Adipocyte (in vitro differentiated cells): ENCODE measurements around the gene USP30.
"Not testable (repeated sequence)": the region's sequence is repeated elsewhere in the genome, so short reads cannot be mapped to it uniquely, and the experiment has no call there.

Experiments
- DNase-seq: peaks from one replicate; pipeline ENCODE4 v3.0.0-alpha.2; 2015; ENCODE audit warnings: low read depth
- H3K27me3 ChIP-seq: replicated peaks from 2 replicates; pipeline ENCODE4 v1.7.0; 2013; ENCODE audit warnings: mild to moderate bottlenecking, low read length, moderate library complexity; ENCODE audit not compliant: control insufficient read depth, insufficient read depth
- H3K36me3 ChIP-seq: 2 replicates; pipeline ENCODE4 v1.7.0; 2013; ENCODE audit warnings: low read length, mild to moderate bottlenecking, moderate library complexity; ENCODE audit not compliant: control insufficient read depth, insufficient read depth, severe bottlenecking
- H3K4me1 ChIP-seq: 2 replicates; pipeline ENCODE4 v1.7.0; 2013; ENCODE audit warnings: mild to moderate bottlenecking, low read length, moderate library complexity; ENCODE audit not compliant: control insufficient read depth, insufficient read depth
- H3K4me3 ChIP-seq: 2 replicates; pipeline ENCODE4 v1.7.0; 2013; ENCODE audit warnings: mild to moderate bottlenecking, low read length, moderate library complexity
- H3K9ac ChIP-seq: 2 replicates; pipeline ENCODE4 v1.7.0; 2013; ENCODE audit warnings: mild to moderate bottlenecking, low read length, moderate library complexity
- H3K9me3 ChIP-seq: 2 replicates; pipeline ENCODE4 v1.7.0; 2013; ENCODE audit warnings: mild to moderate bottlenecking, low read length, moderate library complexity; ENCODE audit not compliant: control insufficient read depth

USP30 gene

DNA sequence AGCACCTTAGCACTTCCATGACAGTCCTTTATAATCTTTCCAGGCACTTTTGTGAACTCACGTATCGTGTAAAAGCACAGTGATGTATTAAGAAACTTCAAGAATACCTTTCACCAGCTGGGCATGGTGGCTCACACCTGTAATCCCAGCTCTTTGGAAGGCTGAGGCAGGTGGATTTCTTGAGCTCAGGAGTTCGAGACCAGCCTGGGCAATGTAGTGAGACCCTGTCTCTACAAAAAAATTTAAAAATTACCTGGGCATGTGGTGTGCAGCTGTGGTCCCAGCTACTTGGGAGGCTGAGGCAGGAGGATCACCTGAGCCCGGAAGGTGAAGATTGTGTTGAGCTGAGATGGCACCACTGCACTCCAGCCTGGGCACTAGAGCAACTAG is 1.7 kb downstream of the USP30 start:
- H3K27me3 ChIP-seq, H3K36me3 ChIP-seq, DNase-seq, H3K9me3 ChIP-seq: not testable (repeated sequence)
- H3K9ac ChIP-seq = peak overlapping the region; percentile 96
- H3K4me3 ChIP-seq = peak overlapping the region; percentile 95
- H3K4me1 ChIP-seq = peaks cover 20% of the 10 kb centered on the region

DNA sequence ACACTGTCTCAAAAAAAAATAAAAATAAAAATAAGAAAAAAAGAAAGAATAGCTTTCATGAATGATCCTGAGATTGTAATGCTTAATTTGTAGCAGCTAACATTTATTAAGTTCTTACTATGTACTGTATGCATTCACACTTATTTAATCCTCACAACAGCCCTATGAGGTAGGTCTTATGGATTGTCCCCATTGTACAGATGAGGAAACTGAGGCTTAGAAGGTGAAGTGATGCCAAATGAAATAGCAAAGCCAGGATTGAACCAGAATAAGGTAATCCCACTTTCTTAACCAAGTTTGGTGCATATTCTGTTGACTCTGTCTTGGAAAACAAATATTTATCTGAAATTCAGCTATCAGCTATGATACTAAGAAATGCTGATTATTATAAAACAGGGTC is 2.1 kb downstream of the USP30 start:
- Histone ChIP-seq H3K4me3 (no peak overlapping the region), H3K4me1 (peaks cover 16% of the 10 kb centered on the region), H3K9me3 (no peaks in the 10 kb centered on the region), H3K36me3 (peaks cover 10% of the 10 kb centered on the region), H3K27me3 (no peaks in the 10 kb centered on the region), H3K9ac (no peak overlapping the region)
- DNase-seq = no peak

DNA sequence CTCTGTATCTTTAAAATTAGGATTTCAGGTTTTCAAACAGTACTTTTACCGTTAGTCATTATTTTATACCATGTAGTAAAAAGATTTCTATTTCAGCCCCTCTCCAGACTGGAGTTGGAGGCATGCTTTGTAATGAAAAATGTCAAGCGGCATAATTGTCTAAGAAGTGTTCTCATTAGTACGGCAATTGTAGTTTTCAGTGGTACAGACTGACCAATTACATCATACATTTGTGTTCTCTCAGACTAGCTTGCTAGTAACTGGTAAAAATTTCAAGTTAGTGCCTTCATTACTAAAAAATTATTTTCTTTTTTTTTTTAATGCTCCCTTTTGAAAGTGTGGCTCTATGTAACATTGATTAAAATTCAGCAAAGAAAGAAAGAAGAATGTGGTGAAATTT is 4.5 kb downstream of the USP30 start:
- no peak for DNase-seq
- Histone ChIP-seq H3K4me3 (no peak overlapping the region), H3K36me3 (peaks cover 17% of the 10 kb centered on the region), H3K4me1 (peaks cover 14% of the 10 kb centered on the region), H3K9me3 (no peaks in the 10 kb centered on the region), H3K27me3 (no peaks in the 10 kb centered on the region), H3K9ac (no peak overlapping the region)

DNA sequence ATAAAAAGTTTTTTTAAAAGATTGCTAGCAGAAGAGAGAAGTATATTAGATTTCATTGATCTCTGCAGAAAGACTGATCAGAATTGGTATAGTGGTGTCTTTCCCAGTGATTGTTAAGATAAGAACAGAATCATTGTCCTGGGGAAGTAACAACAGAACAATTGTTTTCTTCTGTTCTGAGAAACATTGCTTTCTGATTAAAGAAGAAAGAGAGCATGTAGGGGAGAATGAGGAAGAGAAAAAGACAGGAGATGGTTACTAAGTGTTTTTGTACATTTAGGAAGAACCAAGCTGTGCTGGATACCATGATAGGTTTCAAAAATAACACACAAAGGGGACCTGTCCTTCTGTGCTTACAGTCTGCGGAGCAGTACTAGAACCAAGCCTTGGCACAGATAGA is 5.0 kb downstream of the USP30 start:
- no peak for DNase-seq
- Histone ChIP-seq H3K9ac (no peak overlapping the region), H3K36me3 (peaks cover 17% of the 10 kb centered on the region), H3K27me3 (no peaks in the 10 kb centered on the region), H3K9me3 (no peaks in the 10 kb centered on the region), H3K4me3 (no peak overlapping the region), H3K4me1 (peaks cover 11% of the 10 kb centered on the region)

DNA sequence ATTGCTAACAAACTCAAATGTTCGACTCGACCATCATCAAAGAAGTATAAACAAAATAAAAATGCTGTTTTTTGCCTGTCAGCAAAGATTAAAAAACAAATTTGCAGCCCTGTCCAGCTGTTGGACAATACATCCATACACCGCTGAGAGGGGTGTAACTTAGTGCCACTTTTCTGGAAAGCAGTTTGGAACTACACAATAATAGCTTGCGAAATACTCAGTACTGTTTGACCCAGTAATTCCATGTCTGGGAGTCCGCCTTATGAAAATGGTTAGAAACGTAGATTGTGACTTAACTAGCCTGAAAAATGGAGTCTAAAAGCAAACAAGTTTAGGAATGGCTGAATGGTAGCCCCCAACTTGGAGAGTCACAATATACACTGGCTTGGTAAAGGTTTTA is 6.4 kb downstream of the USP30 start:
- no peaks in the 10 kb centered on the region for H3K9me3 ChIP-seq
- no peak for DNase-seq
- H3K4me1 ChIP-seq = peaks cover 4% of the 10 kb centered on the region
- peaks cover 23% of the 10 kb centered on the region for H3K36me3 ChIP-seq
- no peak overlapping the region for H3K4me3 ChIP-seq
- no peaks in the 10 kb centered on the region for H3K27me3 ChIP-seq
- H3K9ac ChIP-seq = peak overlapping the region; percentile 0

DNA sequence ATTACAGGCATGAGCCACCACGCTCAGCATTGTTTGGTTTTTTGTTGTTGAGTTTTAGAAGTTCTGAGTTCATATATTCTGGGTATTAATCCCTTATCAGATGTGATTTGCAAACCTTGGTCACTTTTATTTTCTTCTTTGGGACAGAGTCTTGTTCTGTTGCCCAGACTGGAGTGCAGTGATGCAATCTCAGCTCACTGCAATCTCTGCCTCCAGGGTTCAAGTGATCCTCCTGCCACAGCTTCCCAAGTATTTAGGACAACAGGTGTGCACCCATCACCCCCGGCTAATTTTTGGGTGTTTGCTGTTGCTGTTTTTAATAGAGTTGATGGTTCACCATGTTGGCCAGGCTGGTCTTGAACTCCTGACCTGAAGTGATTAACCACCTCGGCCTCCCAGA is 11.8 kb downstream of the USP30 start:
- H3K4me3 ChIP-seq = no peak overlapping the region
- H3K4me1 ChIP-seq = peaks cover 10% of the 10 kb centered on the region
- H3K36me3 ChIP-seq = peaks cover 31% of the 10 kb centered on the region
- H3K27me3 ChIP-seq = no peaks in the 10 kb centered on the region
- DNase-seq = no peak
- no peaks in the 10 kb centered on the region for H3K9me3 ChIP-seq
- no peak overlapping the region for H3K9ac ChIP-seq

DNA sequence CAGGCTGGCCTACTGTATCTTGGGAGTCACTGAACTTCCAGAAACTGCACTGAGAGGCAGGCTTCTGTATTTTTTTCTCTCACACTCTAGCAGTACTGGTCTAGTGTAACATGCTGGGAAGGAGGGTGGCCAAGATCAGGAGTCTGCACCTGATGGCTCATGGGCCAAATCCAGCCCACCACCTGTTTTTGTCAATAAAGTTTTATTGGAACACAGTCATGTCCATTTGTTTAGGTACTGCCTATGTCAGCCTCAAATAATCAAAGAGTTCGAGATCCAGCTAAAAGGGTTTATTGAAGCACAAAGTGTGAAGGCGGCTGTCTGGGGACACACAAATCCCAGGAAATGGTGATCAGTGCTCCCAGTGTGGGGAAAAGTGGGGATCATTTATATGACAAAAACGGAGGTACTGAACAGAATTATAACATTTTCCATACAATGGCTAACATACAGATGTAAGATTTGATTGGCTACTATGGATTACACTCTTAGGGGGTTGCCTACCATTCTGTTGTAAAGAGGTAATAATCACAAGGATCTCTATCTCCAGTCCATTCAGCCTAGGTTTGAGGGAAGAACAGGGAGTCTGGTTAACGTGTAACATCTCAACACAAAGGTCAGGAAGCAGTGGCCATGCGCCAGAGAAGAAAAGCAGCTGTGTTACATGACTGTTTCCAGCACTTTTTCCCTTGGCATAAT is 12.9 kb downstream of the USP30 start:
- H3K36me3 ChIP-seq = peaks cover 34% of the 10 kb centered on the region
- peaks cover 10% of the 10 kb centered on the region for H3K4me1 ChIP-seq
- no peak overlapping the region for H3K9ac ChIP-seq
- no peak overlapping the region for H3K4me3 ChIP-seq
- no peaks in the 10 kb centered on the region for H3K27me3 ChIP-seq
- no peaks in the 10 kb centered on the region for H3K9me3 ChIP-seq
- no peak for DNase-seq

DNA sequence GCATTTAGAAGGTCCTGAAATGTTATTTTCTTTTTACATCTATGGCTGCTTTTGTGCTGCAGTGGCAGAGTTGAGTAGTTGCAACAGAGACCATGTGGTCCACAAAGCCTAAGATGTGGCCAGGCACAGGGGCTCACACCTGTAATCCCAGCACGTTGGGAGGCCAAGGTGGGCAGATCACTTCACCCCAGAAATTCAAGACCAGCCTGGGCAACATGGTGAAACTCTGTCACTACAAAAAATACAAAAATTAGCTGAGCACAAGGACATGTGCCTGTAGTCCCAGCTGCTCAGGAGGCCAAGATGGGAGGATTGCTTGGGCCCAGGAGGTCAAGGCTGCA is 13.4 kb downstream of the USP30 start:
- Histone ChIP-seq H3K9ac (no peak overlapping the region), H3K9me3 (no peaks in the 10 kb centered on the region), H3K4me1 (peaks cover 10% of the 10 kb centered on the region), H3K4me3 (no peak overlapping the region), H3K27me3 (no peaks in the 10 kb centered on the region), H3K36me3 (peaks cover 39% of the 10 kb centered on the region)
- no peak for DNase-seq

DNA sequence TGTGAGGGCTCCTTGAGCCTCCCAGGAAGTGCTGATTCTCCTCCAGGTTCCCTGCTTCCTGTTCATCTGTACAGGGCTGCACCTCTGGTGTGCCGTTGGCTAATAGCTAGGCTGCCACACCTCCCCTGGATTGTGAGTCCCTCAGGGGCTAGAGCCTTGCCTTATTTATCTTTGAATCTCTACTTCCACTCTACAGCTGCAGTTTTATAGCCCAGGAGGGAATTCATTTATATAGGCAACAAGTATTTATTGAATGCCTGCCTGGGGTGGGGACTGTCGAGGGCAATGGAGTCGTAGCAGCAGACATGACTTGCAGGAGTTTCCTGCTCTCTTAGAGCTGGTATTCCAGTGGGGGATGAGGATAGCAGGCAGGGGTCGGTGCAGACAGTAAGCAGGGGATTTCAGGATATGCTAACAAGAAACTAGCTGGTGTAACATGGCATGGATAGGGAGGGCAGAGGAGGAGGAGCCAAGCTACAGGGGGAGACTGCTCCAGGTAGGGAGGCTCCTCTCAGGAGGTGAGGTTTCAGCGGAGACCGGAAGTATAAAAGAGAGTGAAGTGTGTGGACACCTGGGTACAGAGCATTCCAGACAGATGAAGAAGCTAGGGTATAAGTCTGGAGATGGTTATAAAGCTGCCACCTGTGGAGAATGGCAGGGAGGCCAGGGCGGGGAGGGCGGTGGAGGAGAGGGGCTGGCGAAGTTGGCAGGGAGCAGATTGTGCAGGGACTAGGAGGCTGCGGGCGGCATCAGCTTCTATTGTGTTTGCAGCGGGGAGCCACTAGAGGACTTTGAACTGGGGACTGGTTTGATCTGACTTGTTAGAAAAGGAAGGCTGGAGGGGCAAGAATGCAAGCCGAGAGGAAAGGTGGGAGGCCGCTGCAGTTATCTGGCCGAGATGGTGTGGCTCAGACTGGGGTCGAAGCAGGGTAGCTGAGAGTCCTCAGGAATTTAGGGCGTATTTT is 17.2 kb downstream of the USP30 start:
- Histone ChIP-seq H3K27me3 (no peaks in the 10 kb centered on the region), H3K4me3 (no peak overlapping the region), H3K9me3 (no peaks in the 10 kb centered on the region), H3K36me3 (peaks cover 71% of the 10 kb centered on the region), H3K4me1 (peaks cover 5% of the 10 kb centered on the region), H3K9ac (no peak overlapping the region)
- no peak for DNase-seq

DNA sequence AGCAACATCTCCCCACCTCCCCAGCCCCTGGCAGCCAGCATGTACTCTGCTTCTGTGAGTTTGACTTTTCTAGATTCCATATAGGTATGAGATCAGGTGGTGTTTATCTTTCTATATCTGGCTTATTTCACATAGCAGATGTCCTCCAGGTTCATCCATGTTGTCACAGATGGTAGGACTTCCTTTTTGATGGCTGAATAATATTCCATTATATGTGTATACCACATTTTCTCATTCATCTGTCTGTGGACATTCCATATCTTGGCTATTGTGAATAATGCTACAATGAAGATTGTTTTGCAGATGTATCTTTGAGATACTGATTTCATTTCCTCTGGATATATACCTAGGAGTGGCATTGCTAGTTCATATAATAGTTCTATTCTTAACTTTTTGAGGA is 22.5 kb downstream of the USP30 start:
- no peaks in the 10 kb centered on the region for H3K27me3 ChIP-seq
- no peaks in the 10 kb centered on the region for H3K4me1 ChIP-seq
- H3K4me3 ChIP-seq = no peak overlapping the region
- peaks cover 4% of the 10 kb centered on the region for H3K9me3 ChIP-seq
- H3K36me3 ChIP-seq = peaks cover 79% of the 10 kb centered on the region
- no peak overlapping the region for H3K9ac ChIP-seq
- DNase-seq = no peak

DNA sequence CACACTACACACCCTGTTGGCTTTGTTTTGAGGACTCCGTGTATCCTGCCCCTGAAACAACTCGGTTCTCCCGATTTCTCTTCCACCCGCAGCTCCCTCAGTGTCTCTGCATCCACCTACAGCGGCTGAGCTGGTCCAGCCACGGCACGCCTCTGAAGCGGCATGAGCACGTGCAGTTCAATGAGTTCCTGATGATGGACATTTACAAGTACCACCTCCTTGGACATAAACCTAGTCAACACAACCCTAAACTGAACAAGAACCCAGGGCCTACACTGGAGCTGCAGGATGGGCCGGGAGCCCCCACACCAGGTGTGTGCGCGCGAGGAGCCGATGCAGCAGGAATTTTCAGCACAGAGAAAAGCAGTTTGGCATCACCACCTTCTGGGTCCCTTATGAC is 30.4 kb downstream of the USP30 start:
- Histone ChIP-seq H3K9me3 (peaks cover 4% of the 10 kb centered on the region), H3K36me3 (peaks cover 92% of the 10 kb centered on the region), H3K27me3 (no peaks in the 10 kb centered on the region), H3K9ac (no peak overlapping the region), H3K4me3 (no peak overlapping the region), H3K4me1 (peaks cover 4% of the 10 kb centered on the region)
- DNase-seq = no peak
